Nephron (organoid): ENCODE results near the gene AMPH.

Experiments used
- H3K27ac Mint-ChIP-seq, 3 experiments: 2 replicates each; pipeline ENCODE4 v1.8.0; 2020; ENCODE audit warnings: mixed read lengths in 3 of 3, mild to moderate bottlenecking in 2 of 3, moderate library complexity in 1 of 3
- H3K27me3 Mint-ChIP-seq: 2 replicates; pipeline ENCODE4 v1.8.0; 2021; ENCODE audit warnings: low read depth, mild to moderate bottlenecking, moderate library complexity, mixed read lengths
- H3K36me3 Mint-ChIP-seq: 2 replicates; pipeline ENCODE4 v1.8.0; 2020; ENCODE audit warnings: low read depth, mixed read lengths
- H3K4me1 Mint-ChIP-seq: 2 replicates; pipeline ENCODE4 v1.8.0; 2020; ENCODE audit warnings: mixed read lengths
- H3K4me3 Mint-ChIP-seq, 3 experiments: 2 replicates each; pipeline ENCODE4 v1.8.0; 2020; ENCODE audit warnings: mild to moderate bottlenecking in 3 of 3, mixed read lengths in 3 of 3, moderate library complexity in 2 of 3
- H3K9me3 Mint-ChIP-seq: 2 replicates; pipeline ENCODE4 v1.8.0; 2020; ENCODE audit warnings: mixed read lengths
- TF ChIP-seq, protein P1 (sequence below), 3 experiments: fragments of 200-600 bp; sonication (generic); IDR thresholded peaks; one replicate each; pipeline ENCODE4 v1.5.0; 2021; ENCODE audit warnings: antibody characterized with exemption in 3 of 3; ENCODE audit not compliant: unreplicated experiment in 3 of 3

AMPH gene

DNA sequence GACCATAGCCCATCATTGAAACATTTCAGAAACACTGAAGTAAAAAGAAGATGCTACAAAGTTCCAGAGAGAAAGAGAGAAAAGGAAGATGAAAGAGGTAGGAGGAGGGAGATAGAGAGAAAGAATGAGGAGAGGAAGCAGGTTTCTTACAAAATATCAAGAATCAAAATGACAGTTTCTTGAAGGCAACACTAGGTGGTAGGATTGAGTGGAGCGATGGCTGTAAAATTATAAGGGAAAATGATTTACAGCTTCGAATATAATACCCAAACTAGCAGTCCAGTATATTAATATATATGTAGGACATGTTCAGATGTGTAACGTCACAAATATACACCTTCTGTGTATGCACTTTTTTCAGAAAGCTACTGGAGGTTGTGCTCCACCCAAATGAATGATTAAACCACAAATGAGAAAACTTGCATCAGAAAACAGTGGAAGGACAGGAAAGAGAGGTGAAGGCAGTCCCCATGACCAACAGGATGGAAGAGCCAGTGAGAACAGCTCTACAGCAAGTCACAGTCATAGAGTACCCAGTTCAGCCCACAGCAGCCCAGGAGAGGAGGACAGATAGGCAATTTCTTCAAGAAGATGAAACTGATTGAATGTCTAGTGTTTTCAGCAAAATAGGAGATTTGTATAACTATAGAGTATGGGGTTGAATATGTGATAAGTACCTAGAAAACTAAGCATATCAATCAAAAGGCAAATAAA lies 206.3 kb downstream of the AMPH start:
- Mint-ChIP-seq H3K27me3 (no peaks in the 10 kb centered on the region), H3K4me1 (peaks cover 28% of the 10 kb centered on the region), H3K4me3 (no peak overlapping the region), H3K27ac (no peak overlapping the region), H3K36me3 (no peaks in the 10 kb centered on the region), H3K9me3 (no peaks in the 10 kb centered on the region)
- TF ChIP-seq, protein P1, sequence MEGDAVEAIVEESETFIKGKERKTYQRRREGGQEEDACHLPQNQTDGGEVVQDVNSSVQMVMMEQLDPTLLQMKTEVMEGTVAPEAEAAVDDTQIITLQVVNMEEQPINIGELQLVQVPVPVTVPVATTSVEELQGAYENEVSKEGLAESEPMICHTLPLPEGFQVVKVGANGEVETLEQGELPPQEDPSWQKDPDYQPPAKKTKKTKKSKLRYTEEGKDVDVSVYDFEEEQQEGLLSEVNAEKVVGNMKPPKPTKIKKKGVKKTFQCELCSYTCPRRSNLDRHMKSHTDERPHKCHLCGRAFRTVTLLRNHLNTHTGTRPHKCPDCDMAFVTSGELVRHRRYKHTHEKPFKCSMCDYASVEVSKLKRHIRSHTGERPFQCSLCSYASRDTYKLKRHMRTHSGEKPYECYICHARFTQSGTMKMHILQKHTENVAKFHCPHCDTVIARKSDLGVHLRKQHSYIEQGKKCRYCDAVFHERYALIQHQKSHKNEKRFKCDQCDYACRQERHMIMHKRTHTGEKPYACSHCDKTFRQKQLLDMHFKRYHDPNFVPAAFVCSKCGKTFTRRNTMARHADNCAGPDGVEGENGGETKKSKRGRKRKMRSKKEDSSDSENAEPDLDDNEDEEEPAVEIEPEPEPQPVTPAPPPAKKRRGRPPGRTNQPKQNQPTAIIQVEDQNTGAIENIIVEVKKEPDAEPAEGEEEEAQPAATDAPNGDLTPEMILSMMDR (IDR thresholded peaks at IDR 0.05; ENCODE audit: unreplicated experiment in 3 of 3) = no peak

DNA sequence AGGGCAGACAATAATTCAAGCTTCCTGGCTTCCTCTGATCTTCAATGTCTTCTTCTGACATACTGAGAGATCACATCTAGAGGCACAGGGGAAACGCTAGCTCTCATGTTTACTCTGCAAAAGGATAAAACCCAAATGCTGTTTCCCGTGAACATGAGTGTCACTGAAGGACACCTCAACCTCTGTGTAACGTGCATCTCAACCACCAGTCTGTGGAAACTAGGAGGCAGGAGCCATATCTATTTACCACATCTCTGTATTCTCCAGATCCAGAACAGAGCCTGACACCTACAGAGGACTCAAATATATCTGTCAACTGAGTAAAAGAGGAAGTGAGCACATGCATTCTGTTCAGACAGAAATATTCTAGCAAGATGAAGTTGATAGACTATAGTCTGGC lies 217.4 kb downstream of the AMPH start:
- Mint-ChIP-seq H3K4me3 (no peak overlapping the region), H3K36me3 (no peaks in the 10 kb centered on the region), H3K4me1 (peaks cover 5% of the 10 kb centered on the region), H3K27me3 (no peaks in the 10 kb centered on the region), H3K27ac (no peak overlapping the region), H3K9me3 (no peaks in the 10 kb centered on the region)
- TF ChIP-seq, protein P1 (IDR thresholded peaks at IDR 0.05; ENCODE audit: unreplicated experiment in 3 of 3) = no peak

DNA sequence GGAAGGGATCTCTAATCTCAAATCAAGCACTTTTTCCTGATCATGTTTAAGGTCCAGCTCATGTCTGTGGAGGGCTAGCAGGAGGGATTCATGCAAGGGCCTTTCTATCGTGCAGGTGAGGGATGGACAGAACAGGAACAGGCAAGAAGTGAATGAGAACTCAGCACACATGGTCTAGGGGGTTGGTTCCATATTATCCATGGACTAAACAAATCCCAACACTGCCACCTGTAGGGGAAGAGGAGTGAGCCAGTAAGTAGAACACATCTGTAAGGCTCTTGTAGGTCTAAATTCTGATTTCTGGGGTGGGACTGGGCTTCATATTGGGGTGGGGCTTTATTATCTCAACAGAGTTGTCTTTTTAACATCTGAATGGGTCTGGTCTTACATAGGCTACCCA lies 219.8 kb downstream of the AMPH start:
- no peak overlapping the region for H3K4me3 Mint-ChIP-seq
- TF ChIP-seq, protein P1 (IDR thresholded peaks at IDR 0.05; ENCODE audit: unreplicated experiment in 3 of 3) = no peak
- peaks cover 3% of the 10 kb centered on the region for H3K27me3 Mint-ChIP-seq
- H3K4me1 Mint-ChIP-seq = no peaks in the 10 kb centered on the region
- H3K36me3 Mint-ChIP-seq = no peaks in the 10 kb centered on the region
- peaks cover 2% of the 10 kb centered on the region for H3K9me3 Mint-ChIP-seq
- H3K27ac Mint-ChIP-seq = no peak overlapping the region

DNA sequence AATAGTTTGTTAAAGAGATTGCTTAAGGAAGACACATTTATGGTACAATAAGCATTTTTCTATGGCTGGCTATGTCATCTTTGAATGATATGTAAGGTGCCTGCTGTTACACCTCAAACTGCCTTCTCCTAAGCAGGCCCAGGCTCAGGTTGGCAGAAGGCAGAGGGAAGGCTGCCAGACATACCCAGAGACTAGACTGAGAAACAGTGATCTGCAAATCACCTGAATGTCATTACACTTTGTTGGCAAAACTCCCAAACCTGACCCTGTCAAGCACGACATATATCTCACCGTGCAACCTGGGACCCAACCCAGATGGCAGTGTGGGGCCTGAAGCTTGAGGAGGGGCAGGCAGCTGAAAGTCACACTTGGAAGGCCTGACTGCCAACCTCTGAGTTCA lies 221.1 kb downstream of the AMPH start:
- peaks cover 6% of the 10 kb centered on the region for H3K9me3 Mint-ChIP-seq
- no peak overlapping the region for H3K27ac Mint-ChIP-seq
- H3K4me3 Mint-ChIP-seq = no peak overlapping the region
- no peaks in the 10 kb centered on the region for H3K4me1 Mint-ChIP-seq
- H3K27me3 Mint-ChIP-seq = peaks cover 3% of the 10 kb centered on the region
- H3K36me3 Mint-ChIP-seq = no peaks in the 10 kb centered on the region
- TF ChIP-seq, protein P1 (IDR thresholded peaks at IDR 0.05; ENCODE audit: unreplicated experiment in 3 of 3) = no peak

DNA sequence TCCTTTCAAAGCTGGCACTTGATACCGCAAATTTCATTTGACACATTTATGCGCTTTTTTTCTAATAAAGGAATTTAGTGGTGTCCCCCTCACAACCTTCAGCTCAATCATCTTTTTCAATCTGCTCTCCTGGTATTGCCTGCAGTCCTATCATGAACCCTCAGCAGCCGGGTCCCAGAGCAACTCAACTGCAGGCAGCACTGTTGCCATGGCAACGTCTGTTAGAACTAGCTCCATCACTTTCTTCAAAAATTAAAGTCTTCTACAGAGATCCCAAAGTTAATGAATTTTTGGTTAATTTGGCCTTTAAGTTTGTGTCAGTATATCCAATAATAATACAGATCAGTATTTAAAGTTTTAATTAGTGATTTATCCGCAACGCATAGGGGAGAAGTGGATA lies 221.6 kb downstream of the AMPH start:
- no peaks in the 10 kb centered on the region for H3K4me1 Mint-ChIP-seq
- H3K9me3 Mint-ChIP-seq = peaks cover 8% of the 10 kb centered on the region
- H3K36me3 Mint-ChIP-seq = no peaks in the 10 kb centered on the region
- H3K4me3 Mint-ChIP-seq = no peak overlapping the region
- H3K27ac Mint-ChIP-seq = no peak overlapping the region
- H3K27me3 Mint-ChIP-seq = peaks cover 3% of the 10 kb centered on the region
- TF ChIP-seq, protein P1 (IDR thresholded peaks at IDR 0.05; ENCODE audit: unreplicated experiment in 3 of 3) = no peak

DNA sequence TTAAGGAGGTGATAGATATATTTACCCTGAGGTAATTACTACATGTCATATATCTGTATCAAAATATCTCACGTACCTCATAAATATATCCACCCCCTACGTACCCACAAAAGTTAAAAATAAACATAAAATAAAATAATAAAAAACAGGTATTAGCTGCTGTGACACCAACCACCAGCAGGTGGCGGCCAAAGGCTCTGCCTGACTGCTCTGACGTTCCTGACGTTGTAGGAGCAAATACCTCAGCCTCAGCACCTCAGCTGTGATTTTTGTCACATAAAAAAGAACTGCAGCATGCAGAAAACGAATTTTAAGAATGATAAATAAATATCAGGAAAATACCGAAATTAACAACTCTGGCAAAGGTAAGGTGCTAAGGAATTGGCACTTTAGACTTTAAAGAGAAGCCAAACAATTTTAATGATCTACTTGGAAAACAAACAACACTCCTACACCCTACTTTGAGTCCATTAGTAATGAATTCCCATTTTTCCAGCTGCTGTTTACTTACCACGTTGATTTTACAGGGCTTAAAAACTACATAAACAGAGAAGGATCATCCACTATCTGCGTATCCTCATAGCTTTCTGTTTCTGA lies 232.3 kb downstream of the AMPH start:
- no peak overlapping the region for H3K27ac Mint-ChIP-seq
- no peaks in the 10 kb centered on the region for H3K27me3 Mint-ChIP-seq
- H3K36me3 Mint-ChIP-seq = no peaks in the 10 kb centered on the region
- TF ChIP-seq, protein P1 (IDR thresholded peaks at IDR 0.05; ENCODE audit: unreplicated experiment in 3 of 3) = peak; percentile 85 to 93 (median 88)
- no peak overlapping the region for H3K4me3 Mint-ChIP-seq
- no peaks in the 10 kb centered on the region for H3K9me3 Mint-ChIP-seq
- H3K4me1 Mint-ChIP-seq = peaks cover 7% of the 10 kb centered on the region
